GM12878 (cell line): ENCODE results near the gene ACSL4. TPM values are rescaled to one million over a fixed set of nuclear protein-coding genes. Genes with fewer than 3 reads are reported as not detected.

Experiments
- ATAC-seq: fragments of 200-7000 bp; cut with Tn5 transposase; 3 replicates; pipeline ENCODE4 v1.9.1; 2020; ENCODE audit warnings: mild to moderate bottlenecking, moderate library complexity
- BruUV-seq: library from RNA; stranded (reverse); fragments of 400-500 nt; replicated peaks from 2 replicates; lab custom pipeline; 2021; lab: Mats Ljungman, UMichigan
- CTCF ChIA-PET: fragments of 300-600 bp; sonication (Branson Sonifier 250); formaldehyde crosslinking; extraction: SDS; loops from one replicate; lab custom pipeline; 2021; ENCODE audit warnings: inconsistent platforms; lab: Yijun Ruan, JAX
- POLR2A ChIA-PET: fragments of 350-600 bp; formaldehyde crosslinking; extraction: SDS; loops from one replicate; lab custom pipeline; 2021; ENCODE audit warnings: inconsistent platforms; lab: Charles Lee
- RAD21 ChIA-PET: fragments of 300-600 bp; sonication (Branson Sonifier 250); formaldehyde crosslinking; loops from one replicate; lab custom pipeline; 2023; ENCODE audit warnings: antibody characterized with exemption; ENCODE audit not compliant: unreplicated experiment; lab: Charles Lee
- SMC1A ChIA-PET: fragments of 300-600 bp; sonication (Branson Sonifier 250); formaldehyde crosslinking; loops from one replicate; lab custom pipeline; 2023; ENCODE audit not compliant: unreplicated experiment, uncharacterized antibody; lab: Charles Lee
- DNase-seq: peaks from one replicate; pipeline ENCODE4 v3.0.0-alpha.2; 2011; ENCODE audit warnings: low read depth, low spot score
- FAIRE-seq: peaks from 3 replicates; lab custom pipeline; 2011; peaks lifted over from hg19 to GRCh38; lab: Jason Lieb, UNC
- H2AFZ ChIP-seq: 2 replicates; pipeline ENCODE4 v1.6.0; 2011; ENCODE audit warnings: low read depth, low read length, control low read depth; ENCODE audit not compliant: control insufficient read depth
- H3K27ac ChIP-seq: 2 replicates; pipeline ENCODE4 v1.5.1; 2011; ENCODE audit warnings: control low read depth; ENCODE audit not compliant: control insufficient read depth, insufficient read depth
- H3K27me3 ChIP-seq, 2 experiments: replicated peaks in 1 of 2; 2 replicates each; pipeline versions ENCODE4 v1.6.0 to v1.6.1; 2011; ENCODE audit warnings: low read length in 1 of 2; ENCODE audit not compliant: control insufficient read depth in 2 of 2, insufficient read depth in 2 of 2
- H3K36me3 ChIP-seq, 2 experiments: 2 replicates each; pipeline ENCODE4 v1.5.1; 2011; ENCODE audit warnings: low read length in 1 of 2; ENCODE audit not compliant: control insufficient read depth in 2 of 2, insufficient read depth in 2 of 2
- H3K4me1 ChIP-seq: 2 replicates; pipeline ENCODE4 v1.6.1; 2011; ENCODE audit warnings: mild to moderate bottlenecking, low read length, moderate library complexity, mixed read lengths; ENCODE audit not compliant: control insufficient read depth, insufficient read depth
- H3K4me2 ChIP-seq: 2 replicates; pipeline ENCODE4 v1.6.0; 2011; ENCODE audit warnings: control low read depth; ENCODE audit not compliant: control insufficient read depth, insufficient read depth
- H3K4me3 ChIP-seq: fragments of 200-600 bp; sonication (generic); 2 replicates; pipeline ENCODE4 v1.5.1; 2016
- H3K79me2 ChIP-seq: 2 replicates; pipeline ENCODE4 v1.6.0; 2011; ENCODE audit warnings: low read length; ENCODE audit not compliant: control insufficient read depth, insufficient read depth
- H3K9ac ChIP-seq: 2 replicates; pipeline ENCODE4 v1.8.0; 2011; ENCODE audit warnings: low read length, control low read depth, mixed read lengths; ENCODE audit not compliant: control insufficient read depth, insufficient read depth
- H3K9me3 ChIP-seq: replicated peaks from 3 replicates; pipeline ENCODE4 v1.5.1; 2011; ENCODE audit warnings: mild to moderate bottlenecking, low read length; ENCODE audit not compliant: control insufficient read depth, insufficient read depth
- H4K20me1 ChIP-seq: 2 replicates; pipeline ENCODE4 v1.6.0; 2011; ENCODE audit not compliant: control insufficient read depth, insufficient read depth
- NR2C2 ChIP-seq: IDR thresholded peaks from 2 replicates; pipeline ENCODE4 v1.6.1; 2011; ENCODE audit warnings: borderline replicate concordance, low read depth; ENCODE audit not compliant: control insufficient read depth, insufficient read length
- RB1 ChIP-seq: fragments of 450-650 bp; formaldehyde crosslinking; IDR thresholded peaks from 2 replicates; pipeline ENCODE4 v1.6.1; 2017; ENCODE audit warnings: mild to moderate bottlenecking, borderline replicate concordance
- SIN3A ChIP-seq: IDR thresholded peaks from 2 replicates; pipeline ENCODE4 v1.6.1; 2012; ENCODE audit warnings: low read depth, low read length, improper control_type of control experiment
- ZNF207 ChIP-seq: fragments of 450-650 bp; IDR thresholded peaks from 2 replicates; pipeline ENCODE4 v1.6.1; 2014; ENCODE audit warnings: antibody characterized with exemption, mild to moderate bottlenecking, borderline replicate concordance
- WGBS: methylation state at CpG from one replicate; pipeline ENCODE4 v1.1.6; 2016; ENCODE audit warnings: low lambda C conversion rate; ENCODE audit not compliant: insufficient replicate concordance, insufficient coverage; ENCODE audit errors: missing lambda C conversion rate; 5-methylcytosine and 5-hydroxymethylcytosine counted together
- in situ Hi-C: fragments of 300-500 bp; cut with MboI; formaldehyde crosslinking; loops from 9 replicates; pipeline ENCODE4 v1.14.3; 2018; ENCODE audit warnings: mixed read lengths
- intact Hi-C: fragments of 100-400 bp; cut with micrococcal nuclease; formaldehyde crosslinking; loops from one replicate; pipeline ENCODE4 v1.14.2; 2022; ENCODE audit not compliant: unreplicated experiment
- polyA plus RNA-seq, 11 experiments: library from polyadenylated mRNA; depleted of rRNA in 4 of 11; unstranded in 6 of 11; stranded (reverse) in 5 of 11; fragments of >200 nt; fragmentation: Nextera tagmentation in 4 of 11; fragmentation: Illumina TruSeq in 1 of 11; extraction: Ambion mirVana in 4 of 11; extraction: Trizol in 1 of 11; gene quantifications; 1 replicate in 1 of 11; 2 replicates in 10 of 11; pipeline versions ENCODE4 v1.2.1 to v1.2.3, GENCODE V29; 2011 to 2016; ENCODE audit warnings: inconsistent platforms in 2 of 11, missing spikeins in 2 of 11, low read depth in 1 of 11
- total RNA-seq, 4 experiments: library from RNA; depleted of rRNA in 3 of 4; stranded (reverse); fragments of >200 nt in 3 of 4; fragmentation: Illumina TruSeq in 1 of 4; extraction: Trizol in 1 of 4; gene quantifications; 2 replicates each; pipeline versions ENCODE4 v1.2.1 to v1.2.3, GENCODE V29; 2013 to 2021
- TF ChIP-seq, protein P1 (sequence below): fragments of 450-650 bp; IDR thresholded peaks from 2 replicates; pipeline ENCODE4 v1.6.1; 2018; ENCODE audit warnings: mild to moderate bottlenecking, low read depth, moderate library complexity; ENCODE audit not compliant: partially characterized antibody
- TF ChIP-seq, protein P2 (sequence below): fragments of 450-650 bp; IDR thresholded peaks from 2 replicates; pipeline ENCODE4 v1.6.1; 2017; ENCODE audit warnings: mild to moderate bottlenecking, moderate library complexity

ACSL4 gene
- total and polyA plus RNA-seq, 10 of the 15 experiments (the other 5 are each of a cell fraction or from before 2014, with no cell fraction given), result 20.7 to 66.6 (median 45.4) TPM

DNA sequence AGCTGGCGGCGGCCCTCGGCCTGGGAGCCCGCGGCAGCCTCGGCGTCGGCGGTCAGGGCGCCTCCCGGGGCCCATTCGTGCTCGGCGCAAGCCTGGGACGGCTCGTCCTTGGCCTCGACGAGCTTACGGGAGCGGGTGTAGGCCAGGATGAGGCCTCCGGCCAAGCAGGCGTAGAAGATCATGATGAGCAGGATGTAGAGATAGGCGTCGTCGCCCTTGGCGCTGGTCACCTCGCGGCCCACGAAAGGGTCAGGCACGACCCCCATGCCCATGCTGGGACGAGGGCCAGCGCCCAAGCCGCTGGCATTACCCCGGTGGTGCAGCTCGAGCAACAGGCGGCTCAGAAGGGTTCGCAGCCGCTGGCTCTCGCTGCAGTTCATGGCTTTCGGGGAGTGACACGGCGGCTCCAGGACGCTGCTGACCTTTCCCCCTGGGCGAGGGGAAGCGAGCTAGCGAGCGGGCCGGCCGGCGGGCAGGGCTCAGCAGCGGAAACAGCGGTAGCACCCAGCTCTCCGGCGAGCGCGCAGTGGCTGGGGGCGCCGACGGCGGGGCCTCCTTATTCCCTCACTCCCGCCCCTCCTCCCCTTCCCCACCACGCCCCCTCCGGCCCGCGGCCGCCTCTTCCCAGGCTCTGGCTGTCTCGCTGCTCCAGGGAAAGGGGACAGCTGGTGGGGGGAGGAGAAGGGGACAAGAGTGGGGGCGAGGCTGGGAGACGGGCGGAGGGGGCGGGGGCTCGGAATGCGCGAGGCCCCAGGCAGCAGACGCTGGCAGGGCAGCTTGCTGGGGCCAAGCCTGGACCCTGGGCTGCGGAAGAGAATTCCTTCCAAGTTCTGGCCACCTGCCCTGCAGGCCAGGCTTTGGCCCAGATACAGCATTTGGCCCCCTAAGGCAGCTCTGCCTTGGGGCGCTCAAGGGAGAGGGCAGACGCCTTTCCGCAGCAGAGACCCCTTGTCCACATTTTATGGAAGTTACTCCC lies 108.1 kb downstream of the ACSL4 start, which contains the start of gene KCNE5:
TSS of gene KCNE5 (minus strand) at position 532 of the 976 bp plus-strand sequence. CDS start at position 380, 152 bp downstream.
- H3K4me2 ChIP-seq, result no peak within 1 kb of the TSS
- DNase-seq, result no peak
- H3K9me3 ChIP-seq, result no peaks in the 10 kb centered on the region; the same call in 2 of the 3 replicates
- TF ChIP-seq, protein P1, sequence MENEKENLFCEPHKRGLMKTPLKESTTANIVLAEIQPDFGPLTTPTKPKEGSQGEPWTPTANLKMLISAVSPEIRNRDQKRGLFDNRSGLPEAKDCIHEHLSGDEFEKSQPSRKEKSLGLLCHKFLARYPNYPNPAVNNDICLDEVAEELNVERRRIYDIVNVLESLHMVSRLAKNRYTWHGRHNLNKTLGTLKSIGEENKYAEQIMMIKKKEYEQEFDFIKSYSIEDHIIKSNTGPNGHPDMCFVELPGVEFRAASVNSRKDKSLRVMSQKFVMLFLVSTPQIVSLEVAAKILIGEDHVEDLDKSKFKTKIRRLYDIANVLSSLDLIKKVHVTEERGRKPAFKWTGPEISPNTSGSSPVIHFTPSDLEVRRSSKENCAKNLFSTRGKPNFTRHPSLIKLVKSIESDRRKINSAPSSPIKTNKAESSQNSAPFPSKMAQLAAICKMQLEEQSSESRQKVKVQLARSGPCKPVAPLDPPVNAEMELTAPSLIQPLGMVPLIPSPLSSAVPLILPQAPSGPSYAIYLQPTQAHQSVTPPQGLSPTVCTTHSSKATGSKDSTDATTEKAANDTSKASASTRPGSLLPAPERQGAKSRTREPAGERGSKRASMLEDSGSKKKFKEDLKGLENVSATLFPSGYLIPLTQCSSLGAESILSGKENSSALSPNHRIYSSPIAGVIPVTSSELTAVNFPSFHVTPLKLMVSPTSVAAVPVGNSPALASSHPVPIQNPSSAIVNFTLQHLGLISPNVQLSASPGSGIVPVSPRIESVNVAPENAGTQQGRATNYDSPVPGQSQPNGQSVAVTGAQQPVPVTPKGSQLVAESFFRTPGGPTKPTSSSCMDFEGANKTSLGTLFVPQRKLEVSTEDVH, result no peak
- TF ChIP-seq, protein P2, sequence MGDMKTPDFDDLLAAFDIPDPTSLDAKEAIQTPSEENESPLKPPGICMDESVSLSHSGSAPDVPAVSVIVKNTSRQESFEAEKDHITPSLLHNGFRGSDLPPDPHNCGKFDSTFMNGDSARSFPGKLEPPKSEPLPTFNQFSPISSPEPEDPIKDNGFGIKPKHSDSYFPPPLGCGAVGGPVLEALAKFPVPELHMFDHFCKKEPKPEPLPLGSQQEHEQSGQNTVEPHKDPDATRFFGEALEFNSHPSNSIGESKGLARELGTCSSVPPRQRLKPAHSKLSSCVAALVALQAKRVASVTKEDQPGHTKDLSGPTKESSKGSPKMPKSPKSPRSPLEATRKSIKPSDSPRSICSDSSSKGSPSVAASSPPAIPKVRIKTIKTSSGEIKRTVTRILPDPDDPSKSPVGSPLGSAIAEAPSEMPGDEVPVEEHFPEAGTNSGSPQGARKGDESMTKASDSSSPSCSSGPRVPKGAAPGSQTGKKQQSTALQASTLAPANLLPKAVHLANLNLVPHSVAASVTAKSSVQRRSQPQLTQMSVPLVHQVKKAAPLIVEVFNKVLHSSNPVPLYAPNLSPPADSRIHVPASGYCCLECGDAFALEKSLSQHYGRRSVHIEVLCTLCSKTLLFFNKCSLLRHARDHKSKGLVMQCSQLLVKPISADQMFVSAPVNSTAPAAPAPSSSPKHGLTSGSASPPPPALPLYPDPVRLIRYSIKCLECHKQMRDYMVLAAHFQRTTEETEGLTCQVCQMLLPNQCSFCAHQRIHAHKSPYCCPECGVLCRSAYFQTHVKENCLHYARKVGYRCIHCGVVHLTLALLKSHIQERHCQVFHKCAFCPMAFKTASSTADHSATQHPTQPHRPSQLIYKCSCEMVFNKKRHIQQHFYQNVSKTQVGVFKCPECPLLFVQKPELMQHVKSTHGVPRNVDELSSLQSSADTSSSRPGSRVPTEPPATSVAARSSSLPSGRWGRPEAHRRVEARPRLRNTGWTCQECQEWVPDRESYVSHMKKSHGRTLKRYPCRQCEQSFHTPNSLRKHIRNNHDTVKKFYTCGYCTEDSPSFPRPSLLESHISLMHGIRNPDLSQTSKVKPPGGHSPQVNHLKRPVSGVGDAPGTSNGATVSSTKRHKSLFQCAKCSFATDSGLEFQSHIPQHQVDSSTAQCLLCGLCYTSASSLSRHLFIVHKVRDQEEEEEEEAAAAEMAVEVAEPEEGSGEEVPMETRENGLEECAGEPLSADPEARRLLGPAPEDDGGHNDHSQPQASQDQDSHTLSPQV, result no peak
- TF ChIP-seq ZNF207, result no peak
- no peak for TF ChIP-seq RB1
- no peak for TF ChIP-seq NR2C2
- no peak for TF ChIP-seq SIN3A
- TF ChIP-seq, all 136 proteins: peak for 0
- Histone ChIP-seq H2AFZ (no peak within 1 kb of the TSS), H3K9ac (no peak within 1 kb of the TSS), H3K4me1 (no peaks in the 10 kb centered on the region), H3K79me2 (no peaks in the 10 kb centered on the region), H3K27ac (no peak within 1 kb of the TSS), H3K27me3 (no peaks in the 10 kb centered on the region), H3K4me3 (no peak within 1 kb of the TSS), H3K36me3 (no peaks in the 10 kb centered on the region), H4K20me1 (no peaks in the 10 kb centered on the region)
- in situ Hi-C loops, result no loop called here
- ChIA-PET CTCF (interaction anchor here (0.8 kb wide), 1 partner anchor 139 kb away, joined by 3 read pairs; no protein-coding TSS in a partner anchor), SMC1A (no interaction called here), RAD21 (no interaction called here), POLR2A (no interaction called here)
- WGBS, result 85% methylated on average over 65 of the region's 79 CpGs
- FAIRE-seq (no peak), ATAC-seq (no peak)
- no TSS peak for BruUV-seq
- intact Hi-C loops, result no loop called here
